GM12873 (cell line): ENCODE results near the gene FIP1L1.

ENCODE experiments used
- CTCF ChIP-seq: IDR thresholded peaks from 2 replicates; pipeline ENCODE4 v1.5.1; 2012; ENCODE audit warnings: low read depth, mild to moderate bottlenecking, moderate library complexity, low read length, control low read depth; ENCODE audit not compliant: insufficient read depth; ENCODE audit errors: missing control alignments

Gene FIP1L1

GRCh38 chr4:53371843-53372521 lies 5.5 kb upstream of the FIP1L1 start:
- TF ChIP-seq CTCF, result no peak

- no peak for TF ChIP-seq CTCF
These were observed 2.6 kb upstream of the FIP1L1 start for GRCh38 chr4:53374777-53375258.

GRCh38 chr4:53376900-53377299 lies 541 bp upstream of the FIP1L1 start:
- no peak for TF ChIP-seq CTCF

- TF ChIP-seq CTCF, result no peak
These were observed 686 bp downstream of the FIP1L1 start for GRCh38 chr4:53378171-53378482.

- TF ChIP-seq CTCF, result no peak
These were observed 2.8 kb downstream of the FIP1L1 start for GRCh38 chr4:53380221-53380620.

GRCh38 chr4:53419208-53419607 lies 41.8 kb downstream of the FIP1L1 start:
- no peak for TF ChIP-seq CTCF

GRCh38 chr4:53421791-53422190 lies 44.4 kb downstream of the FIP1L1 start:
- no peak for TF ChIP-seq CTCF
